Ishikawa (cell line): Measurements from ENCODE around the gene SRSF3.
A peak's percentile ranks its signal among the peaks of the same experiment; 100 is the strongest.

ENCODE experiments used
- CEBPB ChIP-seq: IDR thresholded peaks from 2 replicates; pipeline ENCODE4 v1.6.1; 2012
- CREB1 ChIP-seq: IDR thresholded peaks from 2 replicates; pipeline ENCODE4 v1.6.1; 2012; ENCODE audit warnings: low read depth
- EGR1 ChIP-seq: IDR thresholded peaks from 2 replicates; pipeline ENCODE4 v1.6.1; 2012
- EP300 ChIP-seq: IDR thresholded peaks from 2 replicates; pipeline ENCODE4 v1.6.1; 2012; ENCODE audit warnings: borderline replicate concordance
- FOXM1 ChIP-seq: IDR thresholded peaks from 2 replicates; pipeline ENCODE4 v1.6.1; 2012; ENCODE audit warnings: low read depth, borderline replicate concordance
- NFIC ChIP-seq: IDR thresholded peaks from 2 replicates; pipeline ENCODE4 v1.6.1; 2012
- RAD21 ChIP-seq: IDR thresholded peaks from 2 replicates; pipeline ENCODE4 v1.6.1; 2012; ENCODE audit warnings: low read depth
- REST ChIP-seq: IDR thresholded peaks from 2 replicates; pipeline ENCODE4 v1.6.1; 2012; ENCODE audit warnings: low read depth, mild to moderate bottlenecking
- TAF1 ChIP-seq: IDR thresholded peaks from 2 replicates; pipeline ENCODE4 v1.6.1; 2012; ENCODE audit warnings: low read depth, mild to moderate bottlenecking
- TCF12 ChIP-seq: IDR thresholded peaks from 2 replicates; pipeline ENCODE4 v1.6.1; 2012; ENCODE audit warnings: low read depth
- TEAD4 ChIP-seq: IDR thresholded peaks from 2 replicates; pipeline ENCODE4 v1.6.1; 2012
- YY1 ChIP-seq: IDR thresholded peaks from 2 replicates; pipeline ENCODE4 v1.6.1; 2012; ENCODE audit warnings: low read depth
- ZBTB7A ChIP-seq: IDR thresholded peaks from 2 replicates; pipeline ENCODE4 v1.6.1; 2012; ENCODE audit warnings: low read depth
- TF ChIP-seq, protein P1 (sequence below): IDR thresholded peaks from 2 replicates; pipeline ENCODE4 v1.6.1; 2012
- TF ChIP-seq, protein P2 (sequence below): IDR thresholded peaks from 2 replicates; pipeline ENCODE4 v1.6.1; 2012

SRSF3 gene

DNA sequence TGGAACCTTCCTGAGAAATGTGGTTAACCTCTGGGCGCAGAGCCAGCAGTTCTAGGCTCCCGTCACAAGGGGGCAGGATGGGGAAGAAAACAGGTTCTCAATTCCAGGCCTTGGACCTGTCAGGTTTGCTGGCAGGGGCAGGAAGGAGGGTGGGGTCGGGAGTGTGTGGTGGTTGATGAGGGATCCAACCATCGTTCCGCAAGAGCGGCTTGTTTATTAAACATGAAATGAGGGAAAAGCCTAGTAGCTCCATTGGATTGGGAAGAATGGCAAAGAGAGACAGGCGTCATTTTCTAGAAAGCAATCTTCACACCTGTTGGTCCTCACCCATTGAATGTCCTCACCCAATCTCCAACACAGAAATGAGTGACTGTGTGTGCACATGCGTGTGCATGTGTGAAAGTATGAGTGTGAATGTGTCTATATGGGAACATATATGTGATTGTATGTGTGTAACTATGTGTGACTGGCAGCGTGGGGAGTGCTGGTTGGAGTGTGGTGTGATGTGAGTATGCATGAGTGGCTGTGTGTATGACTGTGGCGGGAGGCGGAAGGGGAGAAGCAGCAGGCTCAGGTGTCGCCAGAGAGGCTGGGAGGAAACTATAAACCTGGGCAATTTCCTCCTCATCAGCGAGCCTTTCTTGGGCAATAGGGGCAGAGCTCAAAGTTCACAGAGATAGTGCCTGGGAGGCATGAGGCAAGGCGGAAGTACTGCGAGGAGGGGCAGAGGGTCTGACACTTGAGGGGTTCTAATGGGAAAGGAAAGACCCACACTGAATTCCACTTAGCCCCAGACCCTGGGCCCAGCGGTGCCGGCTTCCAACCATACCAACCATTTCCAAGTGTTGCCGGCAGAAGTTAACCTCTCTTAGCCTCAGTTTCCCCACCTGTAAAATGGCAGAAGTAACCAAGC is 29.6 kb downstream of the SRSF3 start:
- TF ChIP-seq TAF1 (no peak), CEBPB (peak; percentile 22; the same call in 1 of the 2 replicates), TCF12 (no peak), YY1 (no peak), CREB1 (no peak), NFIC (peak; percentile 93), TEAD4 (no peak), RAD21 (peak; percentile 99)
- TF ChIP-seq, protein P1, sequence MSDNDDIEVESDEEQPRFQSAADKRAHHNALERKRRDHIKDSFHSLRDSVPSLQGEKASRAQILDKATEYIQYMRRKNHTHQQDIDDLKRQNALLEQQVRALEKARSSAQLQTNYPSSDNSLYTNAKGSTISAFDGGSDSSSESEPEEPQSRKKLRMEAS: no peak
- TF ChIP-seq, protein P2, sequence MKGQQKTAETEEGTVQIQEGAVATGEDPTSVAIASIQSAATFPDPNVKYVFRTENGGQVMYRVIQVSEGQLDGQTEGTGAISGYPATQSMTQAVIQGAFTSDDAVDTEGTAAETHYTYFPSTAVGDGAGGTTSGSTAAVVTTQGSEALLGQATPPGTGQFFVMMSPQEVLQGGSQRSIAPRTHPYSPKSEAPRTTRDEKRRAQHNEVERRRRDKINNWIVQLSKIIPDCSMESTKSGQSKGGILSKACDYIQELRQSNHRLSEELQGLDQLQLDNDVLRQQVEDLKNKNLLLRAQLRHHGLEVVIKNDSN: no peak

DNA sequence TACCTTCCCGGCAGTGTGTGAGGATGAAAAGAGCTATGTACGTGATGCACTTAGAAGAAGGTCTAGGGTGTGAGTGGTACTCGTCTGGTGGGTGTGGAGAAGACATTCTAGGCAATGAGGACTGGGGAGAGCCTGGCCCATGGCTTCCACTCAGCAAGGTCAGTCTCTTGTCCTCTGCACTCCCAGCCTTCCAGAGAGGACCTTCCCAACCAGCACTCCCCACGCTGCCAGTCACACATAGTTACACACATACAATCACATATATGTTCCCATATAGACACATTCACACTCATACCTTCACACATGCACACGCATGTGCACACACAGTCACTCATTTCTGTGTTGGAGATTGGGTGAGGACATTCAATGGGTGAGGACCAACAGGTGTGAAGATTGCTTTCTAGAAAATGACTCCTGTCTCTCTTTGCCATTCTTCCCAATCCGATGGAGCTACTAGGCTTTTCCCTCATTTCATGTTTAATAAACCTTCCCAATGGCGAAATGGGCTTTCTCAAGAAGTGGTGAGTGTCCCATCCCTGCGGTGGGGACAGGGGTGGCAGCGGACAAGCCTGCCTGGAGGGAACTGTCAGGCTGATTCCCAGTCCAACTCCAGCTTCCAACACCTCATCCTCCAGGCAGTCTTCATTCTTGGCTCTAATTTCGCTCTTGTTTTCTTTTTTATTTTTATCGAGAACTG is 30.4 kb downstream of the SRSF3 start:
- no peak for TF ChIP-seq TCF12
- TF ChIP-seq FOXM1: no peak
- TF ChIP-seq, protein P1: no peak
- TF ChIP-seq, protein P2: no peak
- TF ChIP-seq YY1: no peak
- no peak for TF ChIP-seq CEBPB
- TF ChIP-seq RAD21: no peak
- TF ChIP-seq EGR1: no peak
- no peak for TF ChIP-seq NFIC
- no peak for TF ChIP-seq ZBTB7A
- TF ChIP-seq EP300: no peak
- no peak for TF ChIP-seq REST
- no peak for TF ChIP-seq CREB1
- no peak for TF ChIP-seq TAF1
- TF ChIP-seq TEAD4: no peak

DNA sequence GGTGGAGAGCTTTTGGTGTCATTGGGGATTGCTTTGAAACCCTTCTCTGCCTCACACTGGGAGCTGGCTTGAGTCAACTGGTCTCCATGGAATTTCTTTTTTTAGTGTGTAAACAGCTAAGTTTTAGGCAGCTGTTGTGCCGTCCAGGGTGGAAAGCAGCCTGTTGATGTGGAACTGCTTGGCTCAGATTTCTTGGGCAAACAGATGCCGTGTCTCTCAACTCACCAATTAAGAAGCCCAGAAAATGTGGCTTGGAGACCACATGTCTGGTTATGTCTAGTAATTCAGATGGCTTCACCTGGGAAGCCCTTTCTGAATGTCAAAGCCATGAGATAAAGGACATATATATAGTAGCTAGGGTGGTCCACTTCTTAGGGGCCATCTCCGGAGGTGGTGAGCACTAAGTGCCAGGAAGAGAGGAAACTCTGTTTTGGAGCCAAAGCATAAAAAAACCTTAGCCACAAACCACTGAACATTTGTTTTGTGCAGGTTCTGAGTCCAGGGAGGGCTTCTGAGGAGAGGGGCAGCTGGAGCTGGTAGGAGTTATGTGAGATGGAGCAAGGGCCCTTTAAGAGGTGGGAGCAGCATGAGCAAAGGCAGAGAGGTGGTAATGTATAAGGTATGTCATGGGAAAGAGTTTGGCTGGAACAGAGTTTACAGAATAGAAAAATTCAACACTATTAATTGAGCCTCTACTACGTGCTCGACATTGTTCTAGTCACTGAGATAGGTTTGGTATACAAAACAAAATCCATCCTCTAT is 31.2 kb downstream of the SRSF3 start:
- TF ChIP-seq EP300 (no peak), NFIC (no peak), RAD21 (no peak), CEBPB (no peak), ZBTB7A (no peak), TAF1 (no peak), CREB1 (no peak), TCF12 (no peak), TEAD4 (no peak)
- TF ChIP-seq, protein P2: no peak

- TF ChIP-seq TAF1: no peak
These were observed 32.5 kb downstream of the SRSF3 start for GRCh38 chr6:36626636-36627035.

DNA sequence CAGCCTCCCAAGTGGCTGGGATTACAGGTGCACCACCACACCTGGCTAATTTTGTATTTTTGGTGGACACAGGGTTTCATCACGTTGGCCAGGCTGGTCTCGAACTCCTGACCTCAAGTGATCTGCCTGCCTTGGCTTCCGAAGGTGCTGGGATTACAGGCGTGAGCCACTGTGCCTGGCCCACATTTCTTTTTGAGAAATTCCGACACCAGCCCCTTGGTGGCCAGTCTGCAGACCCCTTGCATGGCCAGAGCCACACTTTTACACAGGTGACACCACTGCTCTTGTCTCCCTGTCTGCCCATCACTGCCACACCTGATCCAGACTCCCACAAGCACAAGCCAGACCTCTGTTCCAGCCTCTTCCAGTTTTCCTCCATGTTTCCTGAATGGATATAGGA is 33.0 kb downstream of the SRSF3 start:
- TF ChIP-seq EP300: no peak

GRCh38 chr6:36627801-36628246 is 33.7 kb downstream of the SRSF3 start:
- no peak for TF ChIP-seq CEBPB
- no peak for TF ChIP-seq EGR1
- TF ChIP-seq TEAD4: no peak
- no peak for TF ChIP-seq EP300
- TF ChIP-seq REST: no peak
- no peak for TF ChIP-seq YY1
- TF ChIP-seq NFIC: no peak
- TF ChIP-seq ZBTB7A: no peak
- no peak for TF ChIP-seq FOXM1
- no peak for TF ChIP-seq TCF12
- TF ChIP-seq TAF1: no peak
- no peak for TF ChIP-seq CREB1
- no peak for TF ChIP-seq RAD21
- TF ChIP-seq, protein P2: no peak
